B cell (primary cell): ENCODE results near the gene RET. TPM values are rescaled to one million over a fixed set of nuclear protein-coding genes. Genes with fewer than 3 reads are reported as not detected.

Experiments
- ATAC-seq: fragments of 200-7000 bp; cut with Tn5 transposase; one replicate; pipeline ENCODE4 v1.10.0; 2021; ENCODE audit warnings: low read depth, mild to moderate bottlenecking, moderate number of reproducible peaks, moderate library complexity
- CTCF ChIA-PET: fragments of 350-600 bp; sonication (Branson Sonifier 250); formaldehyde crosslinking; loops from one replicate; lab custom pipeline; 2021; ENCODE audit warnings: antibody characterized with exemption, inconsistent platforms; lab: Charles Lee
- POLR2A ChIA-PET: fragments of 350-600 bp; sonication (Branson Sonifier 250); formaldehyde crosslinking; loops from one replicate; lab custom pipeline; 2021; ENCODE audit warnings: antibody characterized with exemption; lab: Charles Lee
- DNase-seq: peaks from one replicate; pipeline ENCODE4 v3.0.0; 2013
- H2AFZ ChIP-seq: 2 replicates; pipeline ENCODE4 v1.6.1; 2012; ENCODE audit warnings: mild to moderate bottlenecking, low read depth, low read length; ENCODE audit not compliant: insufficient read depth, poor library complexity, severe bottlenecking
- H3K27ac ChIP-seq, 2 donors: 1 replicate in 1 of 2; 2 replicates in 1 of 2; pipeline ENCODE4 v1.5.1; 2012 to 2013; ENCODE audit warnings: low read length in 2 of 2, mild to moderate bottlenecking in 2 of 2, moderate library complexity in 1 of 2
- H3K27me3 ChIP-seq, 4 experiments: fragments of 200-600 bp in 1 of 4; sonication (generic) in 1 of 4; replicated peaks in 1 of 4; 1 replicate in 2 of 4; 2 replicates in 2 of 4; pipeline versions ENCODE4 v1.6.1 to v1.7.0; 2013 to 2016; ENCODE audit warnings: low read length in 3 of 4, mild to moderate bottlenecking in 2 of 4, mixed read lengths in 1 of 4, moderate library complexity in 1 of 4; ENCODE audit not compliant: insufficient read depth in 4 of 4, control insufficient read depth in 3 of 4; ENCODE audit errors: control extremely low read depth in 1 of 4
- H3K36me3 ChIP-seq, 2 experiments: replicated peaks in 1 of 2; 1 replicate in 1 of 2; 2 replicates in 1 of 2; pipeline versions ENCODE4 v1.6.1 to v1.7.1; 2013; ENCODE audit warnings: low read length in 1 of 2; ENCODE audit not compliant: insufficient read depth in 2 of 2, control insufficient read depth in 1 of 2; ENCODE audit errors: control extremely low read depth in 1 of 2, extremely low read depth in 1 of 2
- H3K4me1 ChIP-seq, 2 donors: fragments of 200-600 bp in 1 of 2; sonication (generic) in 1 of 2; 1 replicate in 1 of 2; 2 replicates in 1 of 2; pipeline versions ENCODE4 v1.5.1 to v1.6.1; 2013 to 2017; ENCODE audit warnings: low read length in 2 of 2; ENCODE audit not compliant: control insufficient read depth in 2 of 2, insufficient read depth in 2 of 2
- H3K4me2 ChIP-seq: replicated peaks from 2 replicates; pipeline ENCODE3; 2012; ENCODE audit warnings: mild to moderate bottlenecking, low read depth, low read length; ENCODE audit not compliant: poor library complexity, severe bottlenecking
- H3K4me3 ChIP-seq, 5 experiments: fragments of 200-600 bp in 1 of 5; sonication (generic) in 1 of 5; 1 replicate in 3 of 5; 2 replicates in 2 of 5; pipeline versions ENCODE4 v1.5.1 to v1.7.0; 2011 to 2016; ENCODE audit warnings: low read length in 4 of 5, mild to moderate bottlenecking in 4 of 5, low read depth in 2 of 5, control low read depth in 1 of 5, moderate library complexity in 1 of 5; ENCODE audit not compliant: insufficient read depth in 1 of 5; ENCODE audit errors: control extremely low read depth in 1 of 5, extremely low read depth in 1 of 5
- H3K79me2 ChIP-seq: fragments of 200-600 bp; sonication (generic); one replicate; pipeline ENCODE4 v1.6.0; 2016; ENCODE audit warnings: low read length; ENCODE audit not compliant: control insufficient read depth, insufficient read depth
- H3K9ac ChIP-seq: fragments of 200-600 bp; sonication (generic); 2 replicates; pipeline ENCODE4 v1.6.1; 2017; ENCODE audit warnings: mild to moderate bottlenecking, low read length, moderate library complexity
- H3K9me3 ChIP-seq, 3 donors: one replicate each; pipeline versions ENCODE4 v1.6.1 to v1.7.1; 2013; ENCODE audit warnings: low read length in 2 of 3; ENCODE audit not compliant: control insufficient read depth in 2 of 3, insufficient read depth in 1 of 3; ENCODE audit errors: control extremely low read depth in 1 of 3
- H4K20me1 ChIP-seq: 2 replicates; pipeline ENCODE4 v1.6.0; 2012; ENCODE audit warnings: mild to moderate bottlenecking, low read length; ENCODE audit not compliant: insufficient read depth, control insufficient read depth, poor library complexity, severe bottlenecking
- H3K27ac Mint-ChIP-seq: one replicate; pipeline ENCODE4 v1.8.0; 2021; ENCODE audit warnings: mixed read lengths
- H3K27me3 Mint-ChIP-seq: one replicate; pipeline ENCODE4 v1.8.0; 2021; ENCODE audit warnings: mixed read lengths
- H3K4me1 Mint-ChIP-seq: one replicate; pipeline ENCODE4 v1.8.0; 2021; ENCODE audit warnings: mixed read lengths
- H3K4me3 Mint-ChIP-seq: one replicate; pipeline ENCODE4 v1.8.0; 2021; ENCODE audit warnings: mixed read lengths
- H3K9me3 Mint-ChIP-seq: one replicate; pipeline ENCODE4 v1.8.0; 2022; ENCODE audit warnings: mixed read lengths; ENCODE audit not compliant: insufficient read depth
- CTCF ChIP-seq: fragments of 200-600 bp; IDR thresholded peaks from one replicate; pipeline ENCODE4 v1.8.0; 2022; ENCODE audit warnings: antibody characterized with exemption, mild to moderate bottlenecking
- EZH2 ChIP-seq: IDR thresholded peaks from 2 replicates; pipeline ENCODE4 v1.6.1; 2012; ENCODE audit warnings: borderline replicate concordance, low read depth, mild to moderate bottlenecking, moderate library complexity, low read length; ENCODE audit not compliant: insufficient read depth, poor library complexity, severe bottlenecking
- WGBS: methylation state at CpG from one replicate; pipeline ENCODE4 v1.1.5; 2013; ENCODE audit warnings: missing lambda C conversion rate; ENCODE audit not compliant: insufficient coverage; 5-methylcytosine and 5-hydroxymethylcytosine counted together
- intact Hi-C: fragments of 100-400 bp; cut with micrococcal nuclease; formaldehyde crosslinking; loops from one replicate; pipeline ENCODE4 v1.10.0; 2022
- polyA plus RNA-seq: library from polyadenylated mRNA; depleted of rRNA; stranded (reverse); fragments of >200 nt; gene quantifications from 2 replicates; pipeline ENCODE4 v1.2.3, GENCODE V29; 2012
- total RNA-seq, 2 donors: library from RNA; stranded (reverse); fragments of 120-200 nt in 1 of 2; gene quantifications; 1 replicate in 1 of 2; 2 replicates in 1 of 2; pipeline versions ENCODE4 v1.2.3 to v1.2.4, GENCODE V29; 2013 to 2022

The RET gene
- total and polyA plus RNA-seq, 2 donors (not counting 1 experiment from before 2014, with no cell fraction given), result 0.16 to 0.27 TPM

GRCh38 chr10:43036481-43037428 lies 40.1 kb upstream of the RET start:
- Mint-ChIP-seq H3K27ac (no peak overlapping the region), H3K27me3 (no peaks in the 10 kb centered on the region), H3K9me3 (peaks cover 8% of the 10 kb centered on the region), H3K4me1 (no peaks in the 10 kb centered on the region), H3K4me3 (no peak overlapping the region)
- TF ChIP-seq EZH2, result no peak
- no peak for TF ChIP-seq CTCF
- H3K4me3 ChIP-seq, result no peak overlapping the region
- no peaks in the 10 kb centered on the region for H3K36me3 ChIP-seq
- no peaks in the 10 kb centered on the region for H4K20me1 ChIP-seq
- intact Hi-C loops, result no loop called here
- ChIA-PET POLR2A (no interaction called here), CTCF (no interaction called here)
- no peak for ATAC-seq
- WGBS, result 80% methylated on average over 13 of the region's 16 CpGs
- no peaks in the 10 kb centered on the region for H3K79me2 ChIP-seq
- no peaks in the 10 kb centered on the region for H3K4me1 ChIP-seq
- no peak overlapping the region for H3K9ac ChIP-seq
- DNase-seq, result no peak
- no peak overlapping the region for H3K4me2 ChIP-seq
- H3K27me3 ChIP-seq, result no peaks in the 10 kb centered on the region
- no peak overlapping the region for H2AFZ ChIP-seq
- peaks cover 2 to 17% (median 5%) of the 10 kb centered on the region in 3 donors for H3K9me3 ChIP-seq
- H3K27ac ChIP-seq, result no peak overlapping the region

- no peaks in the 10 kb centered on the region for H3K27me3 Mint-ChIP-seq
- no peak overlapping the region for H3K27ac ChIP-seq
- DNase-seq (no peak), ATAC-seq (no peak)
- POLR2A ChIA-PET, result no interaction called here
- no peaks in the 10 kb centered on the region for H3K79me2 ChIP-seq
- no peak for TF ChIP-seq EZH2
- no peak for TF ChIP-seq CTCF
- H3K27ac Mint-ChIP-seq, result no peak overlapping the region
- no peaks in the 10 kb centered on the region for H3K36me3 ChIP-seq
- H3K9me3 ChIP-seq, result peaks cover 0 to 11% (median 4%) of the 10 kb centered on the region in 3 donors
- WGBS, result 71% methylated on average over 2 of the region's 6 CpGs
- H3K4me1 ChIP-seq, result no peaks in the 10 kb centered on the region
- H3K9ac ChIP-seq, result no peak overlapping the region
- H3K4me1 Mint-ChIP-seq, result no peaks in the 10 kb centered on the region
- peaks cover 8% of the 10 kb centered on the region for H3K9me3 Mint-ChIP-seq
- intact Hi-C loops, result no loop called here
- H4K20me1 ChIP-seq, result no peaks in the 10 kb centered on the region
- H3K27me3 ChIP-seq, result no peaks in the 10 kb centered on the region
- CTCF ChIA-PET, result no interaction called here
- H3K4me2 ChIP-seq, result no peak overlapping the region
- no peak overlapping the region for H3K4me3 Mint-ChIP-seq
- no peak overlapping the region for H2AFZ ChIP-seq
- no peak overlapping the region for H3K4me3 ChIP-seq
These were observed 39.4 kb upstream of the RET start for GRCh38 chr10:43037440-43037839.
